T47D (cell line): Measurements from ENCODE around the gene SETD7.

Source experiments
- DNase-seq, 2 experiments: peaks; one replicate each; pipeline versions ENCODE4 v3.0.0 to v3.0.0-alpha.2; 2011 to 2012; ENCODE audit warnings: low read depth in 1 of 2, low spot score in 1 of 2
- JUND ChIP-seq: IDR thresholded peaks from 2 replicates; pipeline ENCODE4 v1.6.1; 2012; ENCODE audit warnings: low read depth
- in situ Hi-C: cut with HindIII; loops from 2 replicates; pipeline ENCODE4 v1.10.0; 2016; ENCODE audit warnings: low sequenced_read_pairs, low pct_unique_long_range_greater_than_20kb

Gene SETD7

DNA sequence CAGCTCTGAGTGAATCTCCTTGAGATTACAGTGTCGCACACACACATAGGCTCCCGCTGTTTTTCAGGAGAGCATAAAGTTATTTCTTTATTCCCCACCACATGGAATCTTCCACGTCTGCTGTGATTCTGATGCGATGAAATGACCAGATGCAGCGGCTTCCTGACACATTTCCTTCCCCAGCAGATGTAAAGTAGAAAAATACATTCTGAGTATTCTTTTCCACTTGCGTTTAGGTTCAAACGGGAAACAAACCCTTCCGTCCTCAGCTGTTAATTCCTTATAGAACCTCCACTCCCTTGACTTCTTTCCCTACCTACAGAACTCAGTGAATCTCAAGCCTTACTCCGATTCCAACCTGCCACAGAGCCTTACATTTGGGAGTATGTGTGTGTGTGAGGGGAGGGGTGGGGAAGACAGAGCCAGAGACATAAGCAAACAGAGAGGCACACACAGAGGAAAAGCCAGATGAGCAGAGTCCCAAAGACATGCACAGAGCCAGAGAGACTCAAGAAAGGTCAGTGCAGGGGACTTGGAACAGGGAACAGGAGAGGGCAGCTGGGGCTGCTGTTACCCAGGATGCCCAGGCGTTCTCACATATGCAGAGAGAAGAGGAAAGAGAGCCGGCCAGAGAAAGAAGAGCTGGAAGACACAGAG, 47.3 kb downstream of the SETD7 start:
- DNase-seq: no peak
- in situ Hi-C loops: no loop called here

DNA sequence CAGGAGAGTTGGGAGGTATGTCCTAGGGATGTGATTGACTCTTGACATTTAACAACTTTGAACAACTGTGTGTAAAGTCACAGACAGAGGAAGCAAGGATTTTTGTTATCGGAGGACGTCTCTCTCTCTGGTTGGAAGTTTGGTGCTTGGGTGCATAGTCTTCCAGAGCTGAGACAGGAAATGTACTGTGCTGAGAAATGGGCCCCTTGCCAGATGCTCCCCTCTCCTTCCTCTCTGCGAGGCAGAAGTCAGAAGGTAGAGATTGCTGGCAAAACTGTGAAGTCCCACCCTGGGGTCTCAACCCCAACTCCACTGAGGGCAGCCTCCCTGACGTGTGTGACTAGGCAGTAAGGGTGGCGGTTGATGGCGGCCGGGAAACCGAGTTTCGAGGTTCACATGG, 49.2 kb downstream of the SETD7 start:
- in situ Hi-C loops: no loop called here
- TF ChIP-seq JUND: no peak
- no peak for DNase-seq

More for the DNA sequence above, 47.3 kb downstream of the SETD7 start:
- TF ChIP-seq JUND: no peak

DNA sequence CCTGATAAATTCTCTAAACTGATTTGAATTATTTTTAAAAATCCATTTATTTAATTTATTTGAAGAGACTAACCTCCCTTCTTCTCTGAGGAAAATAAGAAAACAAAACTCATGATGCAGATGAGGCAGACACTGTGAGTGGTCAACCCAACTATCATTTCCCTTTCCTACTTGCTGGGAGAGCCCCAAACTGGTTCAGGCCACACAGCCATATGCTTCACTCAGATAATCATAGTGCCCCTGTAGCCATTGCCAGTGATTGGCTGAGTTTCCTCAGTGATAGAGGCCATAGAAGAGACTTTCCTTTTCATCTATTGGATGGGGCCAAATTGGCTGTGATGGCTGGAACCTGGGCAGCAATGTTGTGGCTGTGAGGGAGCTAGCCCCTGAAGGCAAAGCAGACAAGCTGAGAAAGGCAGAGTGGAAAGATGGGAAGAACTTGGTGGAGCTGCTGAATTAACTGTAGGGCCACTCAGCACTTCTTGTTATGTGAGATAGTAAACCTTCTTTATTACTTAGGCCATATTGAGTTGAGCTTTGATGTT, 52.3 kb downstream of the SETD7 start:
- TF ChIP-seq JUND: no peak
- in situ Hi-C loops: no loop called here
- DNase-seq: no peak

- TF ChIP-seq JUND: no peak
- DNase-seq: no peak
- in situ Hi-C loops: no loop called here
Observed at GRCh38 chr4:139501927-139502899, 53.8 kb downstream of the SETD7 start.

- TF ChIP-seq JUND: no peak
- in situ Hi-C loops: no loop called here
- DNase-seq: no peak
Observed at GRCh38 chr4:139501527-139501926, 54.5 kb downstream of the SETD7 start.

DNA sequence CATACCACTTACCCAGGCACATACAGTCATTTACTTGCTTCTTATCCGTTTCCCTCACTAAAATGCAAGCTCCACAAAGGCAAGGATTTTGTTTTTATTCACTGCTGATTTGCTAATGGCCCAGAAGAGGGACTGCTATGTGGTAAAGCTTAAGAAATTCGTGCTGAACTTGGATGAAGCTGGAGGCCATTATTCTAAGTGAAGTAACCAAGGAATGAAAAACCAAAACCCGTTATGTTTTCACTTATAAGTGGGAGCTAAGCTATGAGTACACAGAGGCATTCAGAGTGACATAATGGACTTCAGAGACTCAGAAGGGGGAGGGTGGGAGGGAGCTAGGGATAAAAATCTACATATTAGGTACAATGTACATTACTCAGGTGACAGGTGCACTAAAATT, 54.9 kb downstream of the SETD7 start:
- no peak for TF ChIP-seq JUND
- in situ Hi-C loops: no loop called here
- DNase-seq: no peak

DNA sequence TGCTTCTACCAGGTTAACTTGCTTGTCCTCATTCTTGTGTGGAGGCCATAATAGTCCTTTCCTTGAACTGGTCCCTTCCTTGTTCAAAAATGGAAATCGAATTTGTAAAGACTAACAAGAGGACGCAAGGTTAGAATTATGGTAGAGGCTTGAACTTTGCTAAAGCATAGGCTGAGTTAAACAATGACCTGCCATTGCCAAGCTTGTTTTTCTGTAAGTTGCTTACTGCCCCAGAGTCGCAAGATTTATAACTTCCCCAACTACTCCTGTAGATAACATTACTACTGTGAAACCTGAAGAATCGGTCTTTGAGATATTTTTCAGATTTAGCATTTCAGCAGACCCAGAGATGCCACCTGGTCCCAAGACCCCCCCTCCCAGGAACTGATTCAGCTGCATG, 56.8 kb downstream of the SETD7 start:
- in situ Hi-C loops: no loop called here
- DNase-seq: peak in 1 of 2 experiments; percentile 30
- TF ChIP-seq JUND: no peak

DNA sequence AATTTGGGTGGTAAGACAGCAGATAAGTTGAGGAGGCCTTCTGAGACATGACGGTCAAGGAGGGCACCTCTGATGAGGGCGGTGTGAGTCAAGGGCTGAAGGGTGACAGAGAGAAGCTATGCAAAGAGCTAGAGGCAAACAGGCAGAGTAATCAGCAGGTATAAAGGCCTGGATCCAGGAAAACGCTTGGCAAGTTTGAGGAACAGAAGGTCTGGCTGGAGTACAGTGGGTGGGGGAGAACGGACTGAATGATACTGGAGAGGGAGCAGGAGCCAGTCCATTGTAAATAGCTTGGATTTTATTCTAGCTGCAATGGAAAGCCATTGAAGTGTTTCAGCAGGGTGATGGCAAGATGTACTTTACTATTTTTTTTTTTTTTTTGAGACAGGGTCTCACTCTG, 62.8 kb downstream of the SETD7 start:
- no peak for DNase-seq
- TF ChIP-seq JUND: no peak

DNA sequence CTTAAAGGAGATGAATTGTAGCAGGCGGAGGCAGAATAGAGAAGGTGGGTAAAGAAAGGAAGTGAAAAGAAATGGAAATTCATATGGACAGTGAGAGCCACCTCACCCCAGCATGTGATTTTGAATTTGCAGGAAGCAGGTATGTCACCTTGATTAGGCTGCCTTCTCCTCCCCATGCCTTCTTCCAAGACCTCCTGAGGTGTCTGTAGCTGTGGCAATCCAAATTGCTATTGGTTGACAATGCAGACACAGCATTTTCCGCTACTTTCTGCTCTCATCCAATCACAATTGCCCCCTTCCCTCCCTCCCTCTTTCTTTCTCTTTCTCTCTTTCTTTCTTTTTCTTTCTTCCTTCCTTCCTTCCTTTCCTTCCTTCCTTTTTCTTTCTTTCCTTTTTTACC, 63.6 kb downstream of the SETD7 start:
- in situ Hi-C loops: no loop called here
- DNase-seq: no peak
- no peak for TF ChIP-seq JUND

More for the DNA sequence above, 62.8 kb downstream of the SETD7 start:
- in situ Hi-C loops: no loop called here

- no peak for DNase-seq
- TF ChIP-seq JUND: no peak
- in situ Hi-C loops: no loop called here
Observed at GRCh38 chr4:139489638-139490037, 66.4 kb downstream of the SETD7 start.

DNA sequence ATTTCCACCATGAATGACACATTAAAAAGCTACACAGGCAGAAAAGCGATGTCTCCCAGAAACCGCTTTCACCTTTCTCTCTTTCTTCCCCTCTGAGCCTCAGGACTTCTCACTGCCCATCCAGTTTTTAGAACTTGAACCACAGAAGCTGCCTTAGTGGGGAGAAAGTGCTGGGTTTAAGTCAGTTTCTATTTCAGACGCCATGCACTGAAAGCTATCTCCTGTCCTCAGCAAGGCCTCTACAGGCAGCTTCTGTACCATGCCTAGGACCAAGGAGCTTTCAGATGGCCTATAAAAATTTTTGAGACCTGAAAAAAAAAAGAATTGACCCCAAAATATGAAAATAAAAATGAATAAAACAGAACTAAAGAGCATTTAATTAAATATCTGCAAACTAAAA, 67.6 kb downstream of the SETD7 start:
- no peak for TF ChIP-seq JUND
- in situ Hi-C loops: no loop called here
- DNase-seq: no peak

GRCh38 chr4:139484783-139485311, 71.2 kb downstream of the SETD7 start:
- in situ Hi-C loops: no loop called here
- TF ChIP-seq JUND: no peak
- DNase-seq: no peak

DNA sequence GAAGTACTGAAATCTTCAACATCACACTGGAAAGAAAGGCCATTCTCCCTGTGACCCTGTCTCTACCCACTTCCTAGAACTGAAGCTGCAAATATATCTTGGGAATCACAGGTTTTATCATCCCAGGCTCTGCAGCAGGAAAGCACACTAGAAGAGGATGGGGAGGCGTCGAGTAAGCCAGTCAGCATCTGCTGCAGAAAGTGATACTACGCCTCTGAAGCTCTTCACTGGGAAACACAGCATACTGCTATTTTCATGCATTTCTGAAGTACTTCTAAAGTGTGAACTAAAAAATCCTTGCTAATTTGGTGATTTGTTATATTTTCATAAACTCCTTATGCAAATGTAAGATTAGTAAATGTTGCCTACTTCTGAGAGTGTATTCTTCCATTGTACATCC, 73.0 kb downstream of the SETD7 start:
- in situ Hi-C loops: no loop called here
- DNase-seq: no peak
- no peak for TF ChIP-seq JUND
